Activated CD8-positive, alpha-beta memory T cell treated with anti-CD3 and anti-CD28 coated beads for 24 hours (primary cell): ENCODE measurements around the gene SMARCD1.

ENCODE experiments used
- DNase-seq: peaks from one replicate; pipeline ENCODE4 v3.0.0-alpha.2; 2020

Gene SMARCD1

GRCh38 chr12:50149311-50149710 lies 64.2 kb downstream of the SMARCD1 start:
- peak; percentile 5 for DNase-seq
